ENCODE results near the gene DNMT3A. TPM values are rescaled to one million over a fixed set of nuclear protein-coding genes. Genes with fewer than 3 reads are reported as not detected.

The DNMT3A gene
- total and polyA plus RNA-seq, 2 donors (not counting 3 experiments of a cell fraction or from before 2014, with no cell fraction given), result 23.3 to 71.7 TPM

DNA sequence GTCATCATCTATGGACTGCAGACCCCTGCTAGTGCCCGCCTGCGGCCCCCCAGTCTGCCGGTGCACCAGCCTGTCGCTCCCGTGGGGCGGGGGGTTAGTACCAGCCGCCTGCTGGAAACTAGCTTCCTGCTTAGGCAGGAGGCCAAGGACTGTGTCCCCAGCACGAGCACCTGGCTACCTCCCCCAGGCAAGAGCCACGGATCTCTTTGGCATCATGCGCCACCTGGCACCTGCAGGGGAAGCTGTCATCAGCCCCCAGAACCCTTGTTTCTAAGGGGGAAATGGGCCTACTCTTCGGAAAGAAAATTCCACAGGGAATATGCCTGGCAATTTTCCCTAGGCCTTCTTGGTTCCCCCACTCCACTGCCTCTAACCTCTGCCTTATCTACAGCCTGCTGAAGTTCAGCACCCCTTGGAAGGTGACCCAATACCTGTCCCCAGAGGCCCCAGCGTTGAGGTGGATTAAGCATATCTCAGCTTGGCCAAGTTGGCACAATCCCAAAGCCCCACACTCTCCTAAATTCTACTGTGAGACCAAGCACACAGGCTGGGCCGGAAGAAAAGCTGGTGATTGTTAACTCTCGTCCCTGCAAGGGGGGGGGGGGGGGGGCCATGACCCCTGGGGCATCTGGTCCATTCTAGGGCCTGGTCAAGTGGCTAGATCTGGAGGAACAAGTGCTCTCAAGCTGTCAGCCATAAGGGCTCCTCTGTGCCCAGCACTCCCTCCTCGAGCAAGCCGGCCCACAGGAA is 111.4 kb downstream of the DNMT3A start:
- Histone ChIP-seq H3K9me3 (replicated peaks; ENCODE audit: control insufficient read depth, insufficient read depth, low read length) (no peaks in the 10 kb centered on the region), H3K27me3 (ENCODE audit: control insufficient read depth in 2 of 2, insufficient read depth in 2 of 2, low read length in 2 of 2) (no peaks in the 10 kb centered on the region), H3K4me1 (ENCODE audit: control insufficient read depth, extremely low read depth, insufficient read depth, low read length) (no peaks in the 10 kb centered on the region), H3K4me3 (replicated peaks in 1 of 3; ENCODE audit: insufficient read depth in 1 of 3, low read depth in 1 of 3, low read length in 3 of 3) (no peak overlapping the region), H3K36me3 (ENCODE audit: control insufficient read depth in 2 of 2, extremely low read depth in 1 of 2, insufficient read depth in 2 of 2, low read length in 2 of 2) (peaks cover 12 to 24% of the 10 kb centered on the region in 2 experiments), H3K4me2 (ENCODE audit: insufficient read depth, low read length) (no peak overlapping the region), H3K9ac (replicated peaks; ENCODE audit: extremely low read depth, insufficient read depth, low read length) (no peak overlapping the region), H3K9me1 (replicated peaks; ENCODE audit: control insufficient read depth, extremely low read depth, insufficient read depth, low read length) (no peaks in the 10 kb centered on the region), H3K27ac (ENCODE audit: insufficient read depth, low read depth, low read length) (no peak overlapping the region), H2AFZ (ENCODE audit: low read depth, low read length) (no peak overlapping the region), H4K20me1 (replicated peaks; ENCODE audit: control insufficient read depth, extremely low read depth, insufficient read depth, low read length) (no peaks in the 10 kb centered on the region), H3K79me2 (ENCODE audit: control insufficient read depth, insufficient read depth, low read length) (no peaks in the 10 kb centered on the region)
- BruUV-seq (replicated peaks), result no TSS peak
- DNase-seq (ENCODE audit: low read depth, low spot score) (no peak), FAIRE-seq (no peak)
- dilution Hi-C loops (cut with MboI; ENCODE audit: extremely low pct_ligation_motif_present, low sequenced_read_pairs) (no loop called here), intact Hi-C loops (cut with micrococcal nuclease) (no loop called here)
- CTCF ChIA-PET, result interaction anchor here (0.9 to 2.8 kb wide), 4 partner anchors 10 to 255 kb away, joined by 6 to 9 read pairs (median 6); no protein-coding TSS in a partner anchor
- POLR2A ChIA-PET, result interaction anchor here (0.7 kb wide), 1 partner anchor 36 kb away, joined by 3 read pairs; no protein-coding TSS in a partner anchor
- TF ChIP-seq, protein P1, sequence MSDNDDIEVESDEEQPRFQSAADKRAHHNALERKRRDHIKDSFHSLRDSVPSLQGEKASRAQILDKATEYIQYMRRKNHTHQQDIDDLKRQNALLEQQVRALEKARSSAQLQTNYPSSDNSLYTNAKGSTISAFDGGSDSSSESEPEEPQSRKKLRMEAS (IDR thresholded peaks at IDR 0.05; ENCODE audit: insufficient read depth, insufficient read length), result no peak
- no peak for TF ChIP-seq POLR2AphosphoS5 (IDR thresholded peaks at IDR 0.05; ENCODE audit: insufficient read depth, low read depth, low read length)
- no peak for TF ChIP-seq EZH2 (IDR thresholded peaks at IDR 0.05; ENCODE audit: borderline replicate concordance, low read depth, low read length, severe bottlenecking)
- no peak for TF ChIP-seq POLR2A (IDR thresholded peaks at IDR 0.05; ENCODE audit: low read depth, low read length)
- no peak for TF ChIP-seq MYC (IDR thresholded peaks at IDR 0.05; ENCODE audit: low read depth, low read length)
- no peak for TF ChIP-seq FOS (IDR thresholded peaks at IDR 0.05; ENCODE audit: borderline replicate concordance, insufficient read depth, low read length)
- TF ChIP-seq GATA2 (IDR thresholded peaks at IDR 0.05; ENCODE audit: insufficient read depth, insufficient read length, low read depth, low read length), result no peak
